Measurements from ENCODE around the gene TUBB. TPM values are rescaled to one million over a fixed set of nuclear protein-coding genes. Genes with fewer than 3 reads are reported as not detected.

The TUBB gene
- total and polyA plus RNA-seq, 9 of the 15 experiments (the other 6 are each of a cell fraction or from before 2014, with no cell fraction given): 971 to 2,870 (median 1,478) TPM

GRCh38 chr6:30725713-30726505, 5.8 kb downstream of the TUBB start (continued):
- TF ChIP-seq ZNF699 (CRISPR knock-in tag; IDR thresholded peaks at IDR 0.05; ENCODE audit: insufficient replicate concordance): no peak
- peak; percentile 59; the same call in 1 of the 2 replicates for TF ChIP-seq ZFPM2 (CRISPR knock-in tag; IDR thresholded peaks at IDR 0.05)
- no peak for TF ChIP-seq ARID1B (IDR thresholded peaks at IDR 0.05)
- TF ChIP-seq, protein P1, sequence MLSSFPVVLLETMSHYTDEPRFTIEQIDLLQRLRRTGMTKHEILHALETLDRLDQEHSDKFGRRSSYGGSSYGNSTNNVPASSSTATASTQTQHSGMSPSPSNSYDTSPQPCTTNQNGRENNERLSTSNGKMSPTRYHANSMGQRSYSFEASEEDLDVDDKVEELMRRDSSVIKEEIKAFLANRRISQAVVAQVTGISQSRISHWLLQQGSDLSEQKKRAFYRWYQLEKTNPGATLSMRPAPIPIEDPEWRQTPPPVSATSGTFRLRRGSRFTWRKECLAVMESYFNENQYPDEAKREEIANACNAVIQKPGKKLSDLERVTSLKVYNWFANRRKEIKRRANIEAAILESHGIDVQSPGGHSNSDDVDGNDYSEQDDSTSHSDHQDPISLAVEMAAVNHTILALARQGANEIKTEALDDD (IDR thresholded peaks at IDR 0.05): peak; percentile 77; the same call in 1 of the 2 replicates
- no peak for TF ChIP-seq ZNF174 (CRISPR knock-in tag; IDR thresholded peaks at IDR 0.05)
- TF ChIP-seq SMARCE1 (IDR thresholded peaks at IDR 0.05): no peak
- no peak for TF ChIP-seq ASH1L (IDR thresholded peaks at IDR 0.05; ENCODE audit: borderline replicate concordance, low read depth, partially characterized antibody)
- TF ChIP-seq, protein P2, sequence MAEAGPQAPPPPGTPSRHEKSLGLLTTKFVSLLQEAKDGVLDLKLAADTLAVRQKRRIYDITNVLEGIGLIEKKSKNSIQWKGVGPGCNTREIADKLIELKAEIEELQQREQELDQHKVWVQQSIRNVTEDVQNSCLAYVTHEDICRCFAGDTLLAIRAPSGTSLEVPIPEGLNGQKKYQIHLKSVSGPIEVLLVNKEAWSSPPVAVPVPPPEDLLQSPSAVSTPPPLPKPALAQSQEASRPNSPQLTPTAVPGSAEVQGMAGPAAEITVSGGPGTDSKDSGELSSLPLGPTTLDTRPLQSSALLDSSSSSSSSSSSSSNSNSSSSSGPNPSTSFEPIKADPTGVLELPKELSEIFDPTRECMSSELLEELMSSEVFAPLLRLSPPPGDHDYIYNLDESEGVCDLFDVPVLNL (CRISPR knock-in tag; IDR thresholded peaks at IDR 0.05; ENCODE audit: low read depth): no peak
- no peak for TF ChIP-seq PCBP1 (IDR thresholded peaks at IDR 0.05; ENCODE audit: low read depth, low read length, poor library complexity, severe bottlenecking)
- TF ChIP-seq ZNF197 (CRISPR knock-in tag; IDR thresholded peaks at IDR 0.05; ENCODE audit: low read depth): no peak
- peak; percentile 78; the same call in 1 of the 2 replicates for TF ChIP-seq THAP7 (CRISPR knock-in tag; IDR thresholded peaks at IDR 0.05)
- no peak for TF ChIP-seq FOXM1 (IDR thresholded peaks at IDR 0.05; ENCODE audit: low read depth)
- no peak; the same call in 1 of the 2 replicates for TF ChIP-seq FOXM1 (CRISPR knock-in tag; IDR thresholded peaks at IDR 0.05; ENCODE audit: low read depth)
- TF ChIP-seq BHLHE40 (IDR thresholded peaks at IDR 0.05; ENCODE audit: low read length): no peak
- TF ChIP-seq ZNF143 (CRISPR knock-in tag; IDR thresholded peaks at IDR 0.05): no peak
- no peak for TF ChIP-seq TSC22D4 (tag; IDR thresholded peaks at IDR 0.05)
- TF ChIP-seq E2F5 (CRISPR knock-in tag; IDR thresholded peaks at IDR 0.05): no peak
- TF ChIP-seq CHAMP1 (IDR thresholded peaks at IDR 0.05): no peak
- TF ChIP-seq ARNT (IDR thresholded peaks at IDR 0.05): peak in 1 of 2 experiments; percentile 30; a peak in 1 of 4 replicates
- TF ChIP-seq GATAD2A (IDR thresholded peaks at IDR 0.05): no peak
- TF ChIP-seq MIER1 (IDR thresholded peaks at IDR 0.05; ENCODE audit: low read depth): no peak
- no peak for TF ChIP-seq EZH2 (IDR thresholded peaks at IDR 0.05; ENCODE audit: borderline replicate concordance, low read depth, low read length)
- TF ChIP-seq ZNF707 (CRISPR knock-in tag; conservative IDR thresholded peaks at IDR 0.05): no peak

Measured in K562 (cell line).